Effector memory CD4-positive, alpha-beta T cell (primary cell): ENCODE results near the gene ACOX1.

Source experiments
- DNase-seq, 3 donors: peaks; one replicate each; pipeline ENCODE4 v3.0.0-alpha.2; 2020
- H3K27ac ChIP-seq: 2 replicates; pipeline ENCODE4 v1.7.0; 2013; ENCODE audit warnings: mild to moderate bottlenecking, low read length, moderate library complexity; ENCODE audit not compliant: insufficient read depth, poor library complexity, severe bottlenecking
- H3K27me3 ChIP-seq: replicated peaks from 2 replicates; pipeline ENCODE4 v1.7.0; 2013; ENCODE audit warnings: mild to moderate bottlenecking, low read length; ENCODE audit not compliant: insufficient read depth, control insufficient read depth, poor library complexity, severe bottlenecking
- H3K36me3 ChIP-seq: 2 replicates; pipeline ENCODE4 v1.7.0; 2013; ENCODE audit warnings: mild to moderate bottlenecking, low read length, moderate library complexity; ENCODE audit not compliant: control insufficient read depth, insufficient read depth
- H3K4me1 ChIP-seq: 2 replicates; pipeline ENCODE4 v1.7.0; 2013; ENCODE audit warnings: low read length, mild to moderate bottlenecking; ENCODE audit not compliant: control insufficient read depth, insufficient read depth, poor library complexity, severe bottlenecking
- H3K4me3 ChIP-seq: 2 replicates; pipeline ENCODE4 v1.7.0; 2013; ENCODE audit warnings: low read length, low read depth, mild to moderate bottlenecking; ENCODE audit not compliant: insufficient read depth, poor library complexity, severe bottlenecking
- H3K9me3 ChIP-seq: 2 replicates; pipeline ENCODE4 v1.7.0; 2013; ENCODE audit warnings: mild to moderate bottlenecking, low read length, moderate library complexity; ENCODE audit not compliant: control insufficient read depth

ACOX1 gene

DNA sequence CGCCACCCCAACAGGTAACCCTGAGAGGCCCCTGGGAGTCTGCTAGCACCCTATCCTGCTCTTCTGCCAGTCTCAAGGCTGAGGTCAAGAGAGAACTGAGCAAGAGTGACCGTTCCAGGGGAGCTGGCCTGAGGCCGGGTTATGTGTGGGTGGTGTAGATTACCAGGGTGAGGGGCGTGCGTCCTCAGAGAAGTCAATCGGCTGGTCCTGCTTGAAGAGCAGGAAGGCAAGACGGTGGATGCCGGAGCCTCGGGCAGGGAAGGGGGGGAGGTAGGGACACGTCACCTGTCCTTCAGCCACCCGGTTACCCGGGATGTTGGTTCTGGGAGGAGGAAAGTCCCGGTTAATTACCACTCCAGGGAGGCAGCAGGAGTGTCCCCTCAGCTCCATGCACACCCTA is 79.6 kb downstream of the ACOX1 start:
- Histone ChIP-seq H3K27me3 (no peaks in the 10 kb centered on the region), H3K36me3 (peaks cover 47% of the 10 kb centered on the region), H3K9me3 (no peaks in the 10 kb centered on the region), H3K27ac (no peak overlapping the region), H3K4me3 (no peak overlapping the region), H3K4me1 (peaks cover 16% of the 10 kb centered on the region)
- no peak for DNase-seq

GRCh38 chr17:75898791-75899190 is 80.2 kb downstream of the ACOX1 start:
- no peaks in the 10 kb centered on the region for H3K27me3 ChIP-seq
- H3K9me3 ChIP-seq, result no peaks in the 10 kb centered on the region
- DNase-seq, result no peak
- peaks cover 47% of the 10 kb centered on the region for H3K36me3 ChIP-seq
- no peak overlapping the region for H3K4me3 ChIP-seq
- H3K4me1 ChIP-seq, result peaks cover 17% of the 10 kb centered on the region
- no peak overlapping the region for H3K27ac ChIP-seq

DNA sequence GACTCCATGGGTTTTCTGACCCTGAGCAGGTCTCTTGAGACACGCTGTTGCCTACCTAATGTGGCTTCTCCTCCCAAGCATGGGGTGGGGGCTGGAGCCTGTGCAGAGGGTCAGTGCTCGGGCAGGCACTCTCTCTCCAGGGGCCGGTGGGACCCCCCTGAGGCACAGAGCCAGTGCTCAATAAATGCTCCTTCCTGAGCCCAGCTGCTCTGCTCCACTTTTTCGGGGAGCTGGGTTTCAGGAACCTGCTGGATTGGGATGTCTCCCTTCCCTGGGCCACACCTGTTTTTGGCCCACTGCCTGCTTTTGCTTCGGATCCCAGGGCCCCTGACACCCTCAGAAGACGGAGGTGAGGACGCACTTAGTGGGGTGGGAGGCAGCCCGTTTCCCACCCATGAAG is 80.9 kb downstream of the ACOX1 start:
- Histone ChIP-seq H3K36me3 (peaks cover 46% of the 10 kb centered on the region), H3K4me3 (no peak overlapping the region), H3K27me3 (no peaks in the 10 kb centered on the region), H3K9me3 (no peaks in the 10 kb centered on the region), H3K4me1 (peaks cover 17% of the 10 kb centered on the region), H3K27ac (no peak overlapping the region)
- DNase-seq, result no peak

GRCh38 chr17:75897160-75898019 is 81.6 kb downstream of the ACOX1 start:
- Histone ChIP-seq H3K27me3 (no peaks in the 10 kb centered on the region), H3K36me3 (peaks cover 43% of the 10 kb centered on the region), H3K9me3 (no peaks in the 10 kb centered on the region), H3K4me1 (peaks cover 17% of the 10 kb centered on the region), H3K4me3 (peak overlapping the region; percentile 5), H3K27ac (peak overlapping the region; percentile 61)
- DNase-seq, result no peak

DNA sequence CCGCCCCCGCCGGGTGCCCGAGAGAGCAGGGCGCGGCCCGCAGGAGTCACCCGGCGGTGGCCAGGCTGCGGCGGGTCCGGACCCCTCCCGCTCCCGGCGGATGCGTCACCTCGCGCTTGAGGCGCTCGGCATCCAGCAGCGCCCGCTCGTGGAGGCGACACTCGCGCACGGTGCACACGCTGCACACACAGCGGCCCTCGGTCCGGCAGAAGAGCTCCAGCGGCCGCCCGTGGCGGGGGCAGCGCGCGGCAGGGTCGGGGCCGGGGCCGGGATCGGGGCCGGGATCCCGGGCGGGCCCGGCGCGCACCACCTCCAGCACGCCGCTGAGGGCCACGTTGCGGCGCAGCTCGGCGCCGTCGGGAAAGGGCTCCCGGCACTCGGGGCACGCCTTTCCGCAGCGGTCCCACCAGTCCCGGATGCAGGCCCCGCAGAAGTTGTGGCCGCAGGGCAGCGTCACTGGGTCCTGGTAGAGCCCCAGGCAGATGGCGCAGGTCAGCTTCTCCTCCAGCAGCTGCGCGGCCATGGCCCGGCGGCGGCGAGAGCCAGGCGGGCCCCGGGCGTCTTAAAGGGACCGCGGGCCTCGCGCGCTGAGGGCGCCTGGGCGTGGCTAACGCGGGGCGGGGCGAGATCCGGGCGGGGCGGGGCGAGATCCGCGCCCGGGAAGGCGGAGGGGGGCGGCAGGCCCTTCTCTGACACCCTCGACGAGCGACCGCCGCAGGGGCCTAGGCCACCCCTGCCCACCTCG is 82.4 kb downstream of the ACOX1 start, which contains the start of gene TRIM65:
TRIM65 (minus strand) TSS at position 537 of the 745 bp plus-strand sequence; CDS start at position 523, 14 bp downstream.
- Histone ChIP-seq H3K9me3 (no peaks in the 10 kb centered on the region), H3K36me3 (peaks cover 44% of the 10 kb centered on the region), H3K27me3 (no peaks in the 10 kb centered on the region), H3K27ac (peak within 1 kb of the TSS; percentile 61), H3K4me3 (peak within 1 kb of the TSS; percentile 72), H3K4me1 (peaks cover 17% of the 10 kb centered on the region)
- peak; percentile 57 to 61 (median 60) for DNase-seq

DNA sequence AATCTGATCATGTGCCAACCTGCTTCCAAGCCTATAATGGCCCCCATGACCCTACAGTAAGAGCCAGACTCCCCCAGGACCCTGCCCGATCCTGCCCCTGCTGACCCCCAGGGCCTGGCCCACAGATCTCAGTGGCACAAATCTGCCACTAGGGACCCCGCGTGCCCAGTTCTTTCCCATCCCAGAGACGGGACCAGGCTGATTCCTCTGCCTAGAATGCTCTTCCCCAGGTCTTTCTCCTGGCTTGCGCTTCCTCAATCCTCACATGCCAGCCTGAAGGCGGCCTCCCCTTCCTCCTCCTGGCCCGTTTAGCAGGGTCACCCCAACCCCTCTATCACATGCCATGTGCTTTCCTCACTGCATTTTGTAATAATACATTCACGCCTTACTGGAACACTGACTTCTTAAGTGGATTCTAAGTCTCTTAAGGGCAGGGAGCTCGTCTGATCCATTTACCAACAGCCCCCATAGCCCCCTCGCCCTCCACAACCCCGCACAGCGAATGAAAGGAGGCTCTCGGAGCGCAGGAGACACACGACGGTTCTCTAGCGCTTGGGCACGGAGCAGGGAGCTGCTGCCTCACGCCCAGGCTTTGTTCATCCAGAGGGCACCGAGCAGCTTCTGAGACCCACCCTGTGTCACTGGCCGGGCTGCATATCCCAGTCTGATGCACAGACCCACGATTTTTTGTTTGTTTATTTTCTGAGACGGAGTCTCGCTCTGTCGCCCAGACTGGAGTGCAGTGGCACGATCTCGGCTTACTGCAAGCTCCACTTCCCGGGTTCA is 83.4 kb downstream of the ACOX1 start:
- Histone ChIP-seq H3K4me1 (peaks cover 17% of the 10 kb centered on the region), H3K27ac (peak overlapping the region; percentile 61), H3K4me3 (peak overlapping the region; percentile 72), H3K36me3 (peaks cover 43% of the 10 kb centered on the region), H3K9me3 (no peaks in the 10 kb centered on the region), H3K27me3 (no peaks in the 10 kb centered on the region)
- DNase-seq, result no peak

GRCh38 chr17:75894049-75894733 is 84.8 kb downstream of the ACOX1 start:
- Histone ChIP-seq H3K27ac (no peak overlapping the region), H3K36me3 (peaks cover 34% of the 10 kb centered on the region), H3K4me3 (no peak overlapping the region), H3K27me3 (no peaks in the 10 kb centered on the region), H3K9me3 (no peaks in the 10 kb centered on the region), H3K4me1 (peaks cover 17% of the 10 kb centered on the region)
- DNase-seq, result no peak

- H3K27me3 ChIP-seq, result no peaks in the 10 kb centered on the region
- no peak overlapping the region for H3K27ac ChIP-seq
- peaks cover 27% of the 10 kb centered on the region for H3K36me3 ChIP-seq
- no peak overlapping the region for H3K4me3 ChIP-seq
- no peaks in the 10 kb centered on the region for H3K9me3 ChIP-seq
- DNase-seq, result no peak
- H3K4me1 ChIP-seq, result peaks cover 17% of the 10 kb centered on the region
These were observed 85.5 kb downstream of the ACOX1 start for GRCh38 chr17:75893305-75894048.
